ENCODE data around the gene GPR3. TPM values are rescaled to one million over a fixed set of nuclear protein-coding genes. Genes with fewer than 3 reads are reported as not detected.
"Not testable (repeated sequence)": the region's sequence is repeated elsewhere in the genome, so short reads cannot be mapped to it uniquely, and the experiment has no call there.

Gene GPR3
- total RNA-seq, 1 experiment from 2014 or later, result 0.50 TPM

- no peak for DNase-seq (ENCODE audit: low spot score)
Measured at GRCh38 chr1:27398405-27399149, 6.2 kb downstream of the GPR3 start.

- no peak for DNase-seq (ENCODE audit: low spot score)
Measured at GRCh38 chr1:27399251-27400025, 7.0 kb downstream of the GPR3 start.

GRCh38 chr1:27400082-27400962 is 7.9 kb downstream of the GPR3 start:
- no peak for DNase-seq (ENCODE audit: low spot score)

- DNase-seq (ENCODE audit: low spot score), result no peak
Measured at GRCh38 chr1:27400963-27401341, 8.5 kb downstream of the GPR3 start.

GRCh38 chr1:27402349-27402754 is 9.9 kb downstream of the GPR3 start:
- peak; percentile 45 for DNase-seq (ENCODE audit: low spot score)

GRCh38 chr1:27403065-27403726 is 10.8 kb downstream of the GPR3 start:
- DNase-seq (ENCODE audit: low spot score), result no peak

- DNase-seq (ENCODE audit: low spot score), result no peak
Measured at GRCh38 chr1:27403931-27404330, 11.5 kb downstream of the GPR3 start.

- DNase-seq (ENCODE audit: low spot score), result no peak
Measured at GRCh38 chr1:27405074-27405473, 12.7 kb downstream of the GPR3 start.

GRCh38 chr1:27405598-27406361 is 13.4 kb downstream of the GPR3 start:
- not testable (repeated sequence) for DNase-seq (ENCODE audit: low spot score)

GRCh38 chr1:27406362-27406680 is 13.9 kb downstream of the GPR3 start:
- DNase-seq (ENCODE audit: low spot score), result no peak

GRCh38 chr1:27406791-27407190 is 14.4 kb downstream of the GPR3 start:
- DNase-seq (ENCODE audit: low spot score), result not testable (repeated sequence)

- peak; percentile 70 for DNase-seq (ENCODE audit: low spot score)
Measured at GRCh38 chr1:27408151-27408550, 15.7 kb downstream of the GPR3 start.

- no peak for DNase-seq (ENCODE audit: low spot score)
Measured at GRCh38 chr1:27409669-27410068, 17.2 kb downstream of the GPR3 start.

- DNase-seq (ENCODE audit: low spot score), result no peak
Measured at GRCh38 chr1:27410709-27411108, 18.3 kb downstream of the GPR3 start.

- DNase-seq (ENCODE audit: low spot score), result no peak
Measured at GRCh38 chr1:27412502-27412901, 20.1 kb downstream of the GPR3 start.

GRCh38 chr1:27413004-27413403 is 20.6 kb downstream of the GPR3 start:
- no peak for DNase-seq (ENCODE audit: low spot score)

- no peak for DNase-seq (ENCODE audit: low spot score)
Measured at GRCh38 chr1:27414091-27414490, 21.7 kb downstream of the GPR3 start.

GRCh38 chr1:27416387-27417111 is 24.1 kb downstream of the GPR3 start:
- DNase-seq (ENCODE audit: low spot score), result peak; percentile 48

GRCh38 chr1:27417713-27418112 is 25.3 kb downstream of the GPR3 start:
- DNase-seq (ENCODE audit: low spot score), result no peak
